Erythroblast (primary cell): ENCODE data around the gene CYSRT1.

Source experiments
- DNase-seq, 2 experiments: peaks; one replicate each; lab custom pipeline; 2025; lab: John Stamatoyannopoulos, UW
- GATA1 ChIP-seq: IDR thresholded peaks from 2 replicates; pipeline ENCODE4 v1.6.1; 2011; ENCODE audit warnings: low read depth, mild to moderate bottlenecking, control low read depth, low read length, moderate library complexity
- POLR2A ChIP-seq: IDR thresholded peaks from 2 replicates; pipeline ENCODE4 v1.6.1; 2011; ENCODE audit warnings: mild to moderate bottlenecking, low read length

CYSRT1 gene

DNA sequence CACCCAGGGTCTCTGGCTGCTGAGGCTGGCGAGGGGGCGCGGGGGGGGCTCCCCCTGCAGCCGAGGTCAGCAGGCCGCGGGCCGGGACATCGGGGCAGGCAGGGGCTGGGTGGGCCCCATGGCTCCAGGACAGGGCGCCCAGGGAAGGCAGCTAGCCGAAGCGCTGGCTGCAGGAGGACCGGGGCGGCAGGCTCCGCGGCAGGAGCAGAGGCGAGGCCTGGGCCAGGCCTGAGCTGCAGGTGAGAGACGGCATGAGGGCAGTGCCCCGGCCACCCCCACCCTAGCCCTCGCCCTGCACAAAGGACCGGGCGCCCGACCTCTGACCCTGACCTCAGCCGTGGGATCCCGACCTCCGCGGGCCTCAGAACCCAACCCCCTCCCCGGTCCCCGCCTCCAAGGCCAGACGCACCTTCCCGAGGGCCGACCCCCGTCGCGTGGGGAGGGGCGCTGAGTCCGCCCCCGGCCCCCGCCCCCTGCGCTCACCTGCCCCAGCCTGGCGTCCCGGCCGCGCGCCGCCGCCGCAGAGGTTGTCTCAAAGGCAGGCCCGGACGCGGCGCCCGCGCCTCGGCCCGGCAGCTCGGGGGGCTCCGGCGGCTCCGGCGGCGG is 3.4 kb upstream of the CYSRT1 start:
- TF ChIP-seq POLR2A (no peak), GATA1 (no peak)
- DNase-seq = no peak

DNA sequence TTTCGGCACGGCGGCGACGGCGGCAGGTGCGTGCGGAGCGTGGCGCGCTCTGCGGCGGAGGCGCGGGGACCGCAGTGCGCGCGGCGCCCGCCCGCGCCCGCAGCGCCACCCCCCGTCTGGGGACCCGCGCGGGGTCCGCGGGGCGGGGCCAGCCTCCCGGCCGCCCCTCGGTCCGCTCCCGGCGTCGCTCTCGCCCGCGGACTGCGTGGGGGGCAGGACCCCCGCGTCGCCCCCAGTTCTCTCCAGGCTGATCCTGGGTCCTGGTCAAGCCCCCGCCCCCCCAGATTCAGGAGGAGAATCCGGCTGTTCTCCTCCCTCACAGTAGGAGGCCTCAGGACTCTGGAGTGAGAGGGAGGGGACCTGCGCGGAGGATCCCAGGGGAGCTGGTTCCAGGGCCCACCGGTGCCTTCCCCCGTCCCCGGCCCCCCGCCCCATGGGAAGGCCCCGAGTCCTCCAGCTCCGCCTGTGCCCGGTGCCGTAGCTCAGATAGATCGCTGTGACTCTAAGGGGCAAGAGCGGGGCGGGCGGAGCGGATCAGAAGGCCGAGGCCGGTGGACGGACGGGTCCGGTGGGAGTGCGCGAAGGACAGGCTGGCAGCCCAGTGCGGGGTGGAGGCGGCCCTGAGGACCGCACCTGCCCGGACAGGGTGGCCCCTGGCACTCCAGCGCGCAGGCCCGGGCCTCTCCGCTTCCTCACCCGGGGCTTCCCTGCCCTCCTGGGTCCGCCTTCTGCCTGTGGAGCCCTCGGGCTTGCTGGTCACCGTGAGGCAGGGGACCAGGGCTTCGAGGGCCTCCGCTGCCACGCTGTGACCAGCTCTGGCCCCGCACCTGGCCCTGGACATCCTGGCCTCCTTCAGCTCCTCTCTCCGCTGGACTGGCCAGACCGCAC is 2.5 kb upstream of the CYSRT1 start, which contains the start of gene RNF208:
Gene RNF208 (minus strand): TSS at position 51 of the 888 bp plus-strand sequence. CDS start 1,028 bp downstream, outside the sequence.
- DNase-seq = peak in 1 of 2 experiments; percentile 53

DNA sequence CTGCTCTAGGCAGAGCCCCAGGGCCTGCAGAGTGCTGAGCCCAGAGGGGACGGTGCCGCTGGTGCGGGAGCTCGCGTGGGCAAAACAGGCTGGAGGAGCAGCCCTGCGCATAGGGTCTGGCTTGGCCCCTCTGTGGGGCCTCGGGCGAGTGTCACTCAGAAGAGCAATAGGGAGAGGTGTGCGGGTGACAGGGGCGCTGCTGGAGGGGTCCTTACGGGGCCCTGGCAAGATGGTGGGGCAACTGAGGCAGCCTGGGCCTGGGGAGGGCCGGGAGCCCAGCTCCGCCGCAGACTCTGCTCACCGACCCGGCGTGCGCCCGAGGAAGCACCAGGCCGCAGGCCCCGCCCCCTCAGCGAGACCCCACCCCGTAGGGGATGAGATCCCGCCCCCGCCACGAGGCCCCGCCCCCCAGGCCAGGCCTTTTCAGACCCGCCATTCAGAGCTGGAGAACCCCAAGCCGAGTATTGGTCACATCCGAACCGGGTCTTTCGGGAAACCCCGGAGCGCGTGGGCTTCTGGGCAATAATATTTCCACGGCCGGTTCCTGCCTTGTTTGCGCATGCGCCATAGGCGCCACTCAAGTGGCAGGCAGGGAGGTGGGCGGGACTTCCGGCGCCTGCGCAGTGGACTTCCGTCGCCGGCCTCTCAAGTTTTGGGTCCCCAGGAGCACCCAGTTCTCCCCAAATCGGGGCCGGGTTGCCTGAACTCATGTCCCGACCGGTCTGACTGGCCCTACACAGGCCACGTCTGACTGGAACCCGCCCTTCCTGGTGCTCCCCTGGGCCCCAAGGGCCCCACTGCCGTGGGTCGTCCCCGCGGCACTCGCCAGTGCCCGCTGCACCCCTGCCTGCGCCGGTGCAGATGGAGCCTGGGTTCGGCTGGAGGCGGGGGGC is 1.6 kb upstream of the CYSRT1 start:
- DNase-seq = peak; percentile 99
- TF ChIP-seq POLR2A (peak; percentile 82), GATA1 (no peak)

More for the DNA sequence above, 2.5 kb upstream of the CYSRT1 start, which contains the start of gene RNF208:
- no peak for TF ChIP-seq POLR2A
- TF ChIP-seq GATA1 = no peak

DNA sequence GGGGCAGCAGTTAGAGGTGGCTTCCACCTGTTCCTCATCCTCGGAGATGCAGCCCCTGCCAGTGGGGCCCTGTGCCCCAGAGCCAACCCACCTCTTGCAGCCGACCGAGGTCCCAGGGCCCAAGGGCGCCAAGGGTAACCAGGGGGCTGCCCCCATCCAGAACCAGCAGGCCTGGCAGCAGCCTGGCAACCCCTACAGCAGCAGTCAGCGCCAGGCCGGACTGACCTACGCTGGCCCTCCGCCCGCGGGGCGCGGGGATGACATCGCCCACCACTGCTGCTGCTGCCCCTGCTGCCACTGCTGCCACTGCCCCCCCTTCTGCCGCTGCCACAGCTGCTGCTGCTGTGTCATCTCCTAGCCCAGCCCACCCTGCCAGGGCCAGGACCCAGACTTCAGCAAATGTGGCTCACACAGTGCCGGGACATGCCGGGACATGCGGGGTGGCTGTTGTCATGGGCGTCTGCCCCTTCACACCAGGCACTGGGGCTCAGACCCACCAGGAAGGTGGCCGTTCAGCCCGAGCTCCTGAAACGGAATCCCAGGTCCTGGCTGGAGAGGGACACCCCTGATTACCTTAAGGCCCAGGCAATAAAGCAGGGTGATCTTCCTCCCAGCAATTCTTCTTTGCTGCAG is 841 bp downstream of the CYSRT1 start:
- no peak for TF ChIP-seq GATA1
- no peak for TF ChIP-seq POLR2A

DNA sequence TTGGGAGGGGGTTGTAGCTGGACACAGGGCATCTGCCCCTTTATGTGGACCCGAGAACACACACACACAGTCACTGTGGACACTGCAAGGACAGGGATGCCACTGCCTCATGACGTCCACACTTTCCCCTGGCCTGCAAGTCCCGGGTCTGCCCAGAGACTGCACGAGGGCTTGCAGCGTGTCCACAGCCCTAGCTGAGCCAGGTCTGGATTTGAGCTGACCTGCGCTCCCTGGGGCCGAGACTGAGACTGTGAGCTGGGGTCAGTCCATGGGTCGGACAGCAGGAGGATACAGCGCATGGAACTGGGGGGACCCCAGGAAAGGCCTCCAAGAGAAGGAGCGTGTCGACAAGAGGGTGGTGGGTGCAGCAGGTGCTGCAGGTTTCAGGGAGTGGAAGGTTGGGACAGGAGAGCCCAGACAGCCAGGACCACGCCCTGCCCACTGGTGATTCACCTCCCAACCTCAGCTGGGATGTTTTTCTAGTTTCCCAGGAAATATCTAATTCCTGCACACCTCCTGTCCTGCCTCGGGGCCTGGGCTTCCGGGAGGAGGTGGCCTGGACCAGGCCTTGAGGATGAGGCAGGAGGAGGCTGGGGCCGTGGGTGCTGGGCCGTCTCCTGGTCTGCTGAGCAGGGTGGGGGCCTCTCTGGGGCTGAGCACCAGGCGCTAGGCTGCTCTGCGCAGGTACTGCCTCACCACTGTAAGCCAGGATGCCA is 1.5 kb downstream of the CYSRT1 start:
- no peak for TF ChIP-seq POLR2A
- TF ChIP-seq GATA1 = no peak
- DNase-seq = no peak

More for the DNA sequence above, 841 bp downstream of the CYSRT1 start:
- no peak for DNase-seq

DNA sequence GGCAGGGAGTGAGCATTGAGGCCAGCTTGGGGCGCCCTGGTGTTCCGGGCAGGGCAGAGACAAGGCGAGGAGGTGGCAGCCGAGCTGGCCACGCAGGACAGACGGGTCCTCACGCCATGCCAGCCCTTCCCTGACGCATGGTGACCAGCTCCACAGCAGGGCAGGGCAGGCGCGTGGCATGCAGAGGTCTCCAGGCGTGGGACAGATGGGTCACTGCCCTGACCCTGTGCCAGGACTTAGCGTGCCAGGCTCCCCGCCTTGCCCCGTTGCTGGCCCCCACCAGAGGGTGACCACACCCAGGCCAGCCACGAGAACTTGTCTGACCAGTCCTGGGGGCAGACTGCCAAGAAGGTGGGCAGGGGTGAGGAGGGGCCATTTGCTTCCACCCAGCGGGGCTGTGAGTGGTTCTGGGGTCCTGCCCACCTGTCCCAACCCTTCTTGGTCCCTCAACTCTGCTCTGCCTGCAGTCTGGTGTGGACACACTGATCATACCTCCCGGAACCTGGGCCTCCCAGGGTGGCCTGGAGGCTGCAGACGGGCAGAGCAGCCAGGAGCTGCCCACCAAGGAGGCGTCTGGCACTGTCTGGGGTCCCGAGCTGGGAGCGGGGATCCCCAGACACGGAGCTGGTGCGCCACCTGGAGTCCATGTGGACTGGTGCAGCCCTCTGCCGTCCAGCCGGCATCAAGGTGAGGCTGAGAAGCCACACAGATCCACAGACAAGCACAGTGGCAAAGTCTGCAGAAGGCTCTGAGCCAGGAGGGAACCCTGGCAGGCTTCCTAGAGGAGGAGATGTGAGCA is 2.3 kb downstream of the CYSRT1 start, which contains the start of gene RNF224:
Gene RNF224 (plus strand): TSS at position 449 of the 799 bp plus-strand sequence. CDS start 834 bp downstream, outside the sequence.
- TF ChIP-seq GATA1 (no peak), POLR2A (no peak)
- peak; percentile 80 to 88 for DNase-seq

DNA sequence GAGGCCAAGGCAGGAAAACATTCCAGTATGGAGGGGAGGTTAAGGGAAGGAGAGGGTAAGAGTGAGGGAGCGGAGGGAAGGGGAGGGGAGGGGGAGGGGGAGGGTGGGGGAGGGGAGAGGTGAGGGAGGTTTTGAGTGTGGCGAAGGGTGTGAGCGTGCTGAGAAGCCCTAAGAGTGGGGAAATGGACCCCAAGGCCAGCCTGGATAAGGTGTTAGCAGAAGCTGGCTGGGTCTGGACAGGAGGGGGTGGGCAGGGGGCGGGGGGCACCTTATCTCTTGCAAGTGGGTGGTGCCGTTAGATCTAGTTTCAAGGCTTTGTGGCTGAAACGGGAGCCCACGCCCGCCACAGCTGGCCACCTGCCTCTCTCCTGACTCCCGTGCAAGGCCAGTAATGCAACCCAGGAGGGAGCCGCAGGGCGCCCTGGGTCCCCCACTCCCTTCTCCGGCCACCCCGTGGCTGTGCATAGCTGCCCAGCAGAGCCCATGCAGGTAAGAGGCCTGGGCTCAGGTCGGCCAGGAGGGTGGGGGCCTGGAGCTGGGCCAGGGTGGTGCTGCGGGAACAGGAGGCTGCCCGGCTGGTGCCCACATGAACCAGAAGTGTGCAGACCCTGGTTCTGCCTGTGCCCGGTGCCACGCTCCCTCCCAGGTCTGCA is 3.0 kb downstream of the CYSRT1 start:
- no peak for DNase-seq
- TF ChIP-seq GATA1 = no peak
- no peak for TF ChIP-seq POLR2A

DNA sequence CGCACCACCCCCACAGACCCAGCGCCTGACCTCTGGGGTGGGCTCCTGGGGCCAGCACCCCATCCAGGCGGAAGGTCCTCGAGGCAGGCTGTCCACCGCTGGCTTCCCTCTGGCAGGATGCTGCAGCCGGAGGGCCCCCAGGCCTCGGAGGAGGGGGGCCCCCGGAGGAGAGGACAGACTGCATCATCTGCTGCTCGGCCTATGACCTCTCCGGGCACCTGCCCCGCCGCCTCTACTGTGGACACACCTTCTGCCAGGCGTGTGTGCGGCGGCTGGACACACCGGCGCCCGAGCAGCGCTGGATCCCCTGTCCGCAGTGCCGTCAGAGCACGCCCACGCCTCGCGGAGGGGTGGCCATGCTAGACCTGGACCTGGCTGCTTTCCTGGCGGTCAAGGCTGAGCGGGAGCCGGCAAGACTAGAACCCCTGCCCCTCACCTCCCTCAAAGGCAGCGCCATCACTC is 3.6 kb downstream of the CYSRT1 start:
- no peak for TF ChIP-seq GATA1
- TF ChIP-seq POLR2A = no peak
- no peak for DNase-seq

DNA sequence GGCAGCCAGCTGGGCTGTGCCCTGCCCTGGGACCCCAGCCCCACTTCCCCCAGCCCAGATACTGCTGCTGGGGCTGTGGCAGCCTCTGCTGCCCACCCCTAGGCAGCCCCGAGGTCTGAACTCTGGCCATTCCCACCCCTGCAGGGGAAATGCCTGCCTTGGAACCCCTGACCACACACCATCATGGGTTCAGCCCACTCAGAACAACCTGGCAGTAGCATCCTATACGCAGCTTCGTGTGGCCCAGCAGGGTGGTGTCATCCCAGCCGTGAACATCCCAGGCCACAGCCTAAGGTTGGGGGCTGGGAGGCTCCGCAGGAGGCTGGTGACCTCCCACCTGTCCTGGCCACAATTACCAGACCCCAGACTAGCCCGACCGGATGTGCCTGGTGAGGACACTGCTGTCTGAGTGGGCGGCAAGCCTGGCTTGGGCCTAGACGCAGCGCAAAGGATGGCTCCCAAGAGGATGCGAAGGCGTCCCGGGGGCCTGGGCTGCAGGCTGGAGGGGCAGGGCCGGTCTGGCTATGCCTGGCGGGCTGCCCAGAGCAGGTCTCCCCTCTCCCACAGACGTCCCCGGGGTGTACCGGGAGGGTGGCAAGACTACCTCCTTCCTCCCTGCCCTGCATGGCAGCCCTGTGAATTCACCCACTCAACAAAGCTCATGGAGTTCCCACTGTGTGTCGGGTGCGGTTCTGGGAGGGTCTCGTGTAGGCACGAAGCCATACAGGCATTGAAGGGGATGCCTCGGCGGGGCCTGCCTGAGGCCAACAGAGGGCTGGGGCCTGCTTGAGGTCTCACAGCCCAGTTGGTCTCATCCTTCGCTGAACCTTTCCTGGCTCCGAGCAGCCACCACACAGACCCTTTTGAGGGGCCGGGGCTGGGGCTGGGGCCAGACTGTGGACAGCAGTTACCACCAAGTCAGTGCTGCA is 4.3 kb downstream of the CYSRT1 start:
- no peak for DNase-seq
- TF ChIP-seq GATA1 (no peak), POLR2A (no peak)
